NCI-H226 (cell line): ENCODE data around the gene RFTN1.
"Not testable (repeated sequence)": the region's sequence is repeated elsewhere in the genome, so short reads cannot be mapped to it uniquely, and the experiment has no call there.

Source experiments
- DNase-seq: peaks from one replicate; pipeline ENCODE4 v3.0.0-alpha.2; 2015

RFTN1 gene

DNA sequence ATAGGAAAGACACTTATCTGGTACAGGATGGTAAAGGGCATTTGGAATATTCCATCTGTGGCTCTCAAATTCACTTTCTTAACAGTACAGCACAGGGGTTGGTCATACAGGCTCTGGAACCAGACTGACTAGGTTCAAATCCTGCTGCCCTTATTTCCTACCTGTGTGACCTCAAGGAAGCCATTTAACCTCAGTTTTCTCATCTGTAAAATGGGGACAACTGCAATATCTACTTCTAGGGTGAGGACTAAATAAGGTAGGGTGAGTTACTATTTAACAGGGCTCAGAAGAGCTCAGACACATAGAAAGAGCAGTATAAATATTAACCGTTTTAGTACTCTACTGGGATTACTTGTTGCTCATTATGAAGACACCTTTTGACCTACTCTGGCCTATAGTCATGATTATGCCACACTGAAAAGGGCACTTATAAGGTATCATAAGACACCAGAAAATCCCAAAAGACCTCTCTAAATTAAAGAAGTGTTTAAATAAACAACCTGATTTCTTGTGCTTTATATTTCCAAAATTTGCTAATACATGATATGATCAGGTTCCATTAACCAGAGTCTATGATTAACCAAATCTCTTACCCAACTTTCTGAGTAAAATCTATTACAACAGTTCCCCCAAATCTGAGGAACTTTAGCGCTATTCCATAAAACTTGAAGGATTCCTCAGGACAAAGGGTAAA lies 6.5 kb downstream of the RFTN1 start:
- no peak for DNase-seq

GRCh38 chr3:16506451-16506850 lies 7.0 kb downstream of the RFTN1 start:
- no peak for DNase-seq

DNA sequence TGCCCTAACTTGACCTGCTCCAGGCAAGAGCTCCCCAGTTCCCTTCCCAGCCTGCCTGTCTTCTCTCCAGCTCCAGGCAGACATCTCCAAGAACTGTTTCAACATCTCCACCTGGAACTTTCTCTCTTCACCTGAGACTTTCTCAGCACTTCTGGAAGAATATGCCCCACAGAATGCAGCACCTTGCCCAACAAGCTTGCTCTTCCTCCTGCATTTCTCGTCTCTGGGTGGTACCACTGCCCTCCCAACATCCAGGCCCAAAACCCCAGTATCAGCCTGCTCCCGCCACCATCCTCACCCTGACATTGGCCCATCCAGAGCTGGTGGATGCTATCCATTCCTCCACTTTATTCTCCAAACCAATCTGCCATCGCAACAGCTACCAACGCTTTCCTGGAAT lies 8.8 kb downstream of the RFTN1 start:
- DNase-seq, result no peak

- DNase-seq, result no peak
These were observed 9.3 kb downstream of the RFTN1 start for GRCh38 chr3:16504242-16504641.

GRCh38 chr3:16503191-16503776 lies 10.2 kb downstream of the RFTN1 start:
- DNase-seq, result no peak

DNA sequence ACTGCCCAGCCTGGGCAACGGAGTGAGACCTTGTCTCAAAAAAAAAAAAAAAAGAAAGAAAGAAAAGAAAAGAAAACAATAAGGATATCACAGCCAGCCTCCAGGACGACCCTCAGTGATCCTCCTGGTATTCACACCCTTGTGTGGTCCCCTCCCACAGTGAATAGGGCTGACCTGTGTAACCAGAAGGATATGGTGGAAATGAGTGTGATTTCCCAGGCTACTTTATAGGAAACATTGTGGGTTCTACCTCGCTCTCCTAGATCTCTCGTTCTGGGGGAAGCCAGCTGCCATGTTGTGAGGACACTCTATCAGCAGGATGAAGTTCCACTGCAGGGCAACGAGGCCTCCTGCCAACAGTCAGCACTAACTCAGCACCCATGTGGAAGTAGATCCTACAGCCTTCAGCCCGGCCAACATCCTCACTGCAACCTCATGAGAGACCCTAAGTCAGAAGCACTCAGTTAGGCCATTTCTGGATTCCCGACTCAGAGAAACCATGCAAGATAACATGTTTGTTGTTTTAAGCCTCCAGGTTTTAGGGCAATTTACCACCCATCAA lies 11.1 kb downstream of the RFTN1 start:
- DNase-seq, result no peak

GRCh38 chr3:16501376-16501775 lies 12.1 kb downstream of the RFTN1 start:
- no peak for DNase-seq

GRCh38 chr3:16500911-16501310 lies 12.6 kb downstream of the RFTN1 start:
- DNase-seq, result no peak

- no peak for DNase-seq
These were observed 13.4 kb downstream of the RFTN1 start for GRCh38 chr3:16500093-16500492.

DNA sequence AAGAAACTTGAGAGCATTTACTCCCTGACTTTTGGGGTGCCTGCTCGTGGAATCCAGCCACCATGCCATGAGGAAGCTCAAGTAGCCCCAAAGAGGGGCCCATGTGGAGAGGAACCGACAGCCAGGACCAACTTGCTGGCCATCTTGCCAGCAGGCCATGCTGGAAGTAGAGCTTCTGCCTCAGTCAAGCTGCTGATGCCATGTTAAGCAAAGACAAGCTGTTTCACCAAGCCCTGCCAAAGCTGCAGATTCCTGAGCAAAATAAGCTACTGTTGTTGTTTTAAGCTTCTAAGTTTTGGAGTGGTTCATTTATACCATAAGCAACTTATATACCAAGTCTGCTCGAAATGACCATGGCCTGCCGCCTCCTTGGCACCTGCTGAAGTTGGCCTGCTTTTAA lies 14.1 kb downstream of the RFTN1 start:
- DNase-seq, result no peak

DNA sequence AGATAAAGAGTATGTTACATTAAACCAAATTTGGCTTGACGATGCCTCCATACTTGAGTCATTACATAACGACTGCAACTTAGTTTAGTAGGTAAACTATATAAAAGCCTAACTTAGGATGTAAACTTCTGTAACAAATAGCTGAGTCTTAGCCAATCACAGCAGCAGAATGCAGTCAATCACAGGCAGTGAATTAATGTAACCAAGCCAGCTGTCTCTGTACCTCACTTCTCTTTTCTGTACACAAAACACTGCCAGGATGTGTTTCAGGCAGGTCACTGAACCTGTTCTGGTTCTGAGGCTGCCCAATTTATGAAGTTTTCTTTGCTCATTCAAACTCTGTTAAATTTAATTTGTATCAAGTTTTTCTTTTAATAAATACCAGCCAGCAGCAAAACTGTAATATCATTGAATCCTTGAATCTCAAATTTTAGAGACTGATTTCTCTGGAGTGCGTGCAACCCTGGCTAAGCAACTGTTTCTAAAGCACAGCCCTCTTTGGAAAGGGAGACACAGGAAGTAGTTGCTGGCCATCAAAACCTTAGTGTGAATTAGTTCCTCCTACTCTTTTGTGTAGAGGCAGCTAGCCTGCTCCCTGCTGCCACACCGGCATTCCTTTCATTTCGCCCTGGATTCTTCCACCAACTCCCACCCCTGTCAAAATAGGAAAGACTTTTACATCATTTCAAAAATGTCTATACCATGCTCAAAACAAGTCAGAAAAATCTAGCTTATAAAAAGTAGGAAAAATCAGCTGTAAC lies 15.2 kb downstream of the RFTN1 start:
- peak; percentile 52 for DNase-seq

DNA sequence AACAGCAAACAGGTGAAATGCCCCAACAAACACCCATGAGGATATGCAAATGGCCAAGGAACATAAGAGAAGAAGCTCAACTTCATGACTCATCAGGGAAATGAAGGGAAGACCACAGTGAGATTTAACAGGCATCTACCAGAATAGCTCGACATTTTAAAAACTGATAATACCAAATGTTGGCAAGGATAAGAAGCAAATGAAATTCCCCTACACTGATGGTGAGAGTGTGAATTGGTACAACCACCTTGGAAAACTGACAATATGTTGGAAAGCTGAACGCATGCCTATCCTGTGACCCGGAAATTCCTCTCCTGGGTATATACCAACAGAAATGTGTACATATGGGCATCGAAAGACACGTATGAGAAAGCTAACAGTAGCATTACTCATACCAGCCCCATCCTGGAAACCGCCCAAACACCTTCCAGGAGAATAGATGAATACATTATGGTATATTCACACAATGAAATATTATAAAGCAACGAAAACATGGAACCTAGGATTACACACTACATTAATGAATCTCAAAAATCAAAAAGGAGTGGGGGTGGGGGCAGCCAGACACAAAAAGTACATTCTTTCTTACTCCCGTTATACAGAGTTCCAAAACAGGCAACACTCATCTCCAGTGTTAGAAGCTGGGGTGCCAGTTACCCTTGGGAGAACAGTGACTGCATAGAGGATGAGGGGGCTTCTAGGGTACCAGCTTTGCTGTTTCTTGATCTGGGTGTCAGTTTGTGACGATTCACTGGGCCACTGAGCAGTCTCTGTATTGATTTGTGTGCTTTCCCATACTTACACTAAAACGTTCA lies 16.9 kb downstream of the RFTN1 start:
- peak; percentile 92 for DNase-seq

- DNase-seq, result no peak
These were observed 17.5 kb downstream of the RFTN1 start for GRCh38 chr3:16496008-16496407.

DNA sequence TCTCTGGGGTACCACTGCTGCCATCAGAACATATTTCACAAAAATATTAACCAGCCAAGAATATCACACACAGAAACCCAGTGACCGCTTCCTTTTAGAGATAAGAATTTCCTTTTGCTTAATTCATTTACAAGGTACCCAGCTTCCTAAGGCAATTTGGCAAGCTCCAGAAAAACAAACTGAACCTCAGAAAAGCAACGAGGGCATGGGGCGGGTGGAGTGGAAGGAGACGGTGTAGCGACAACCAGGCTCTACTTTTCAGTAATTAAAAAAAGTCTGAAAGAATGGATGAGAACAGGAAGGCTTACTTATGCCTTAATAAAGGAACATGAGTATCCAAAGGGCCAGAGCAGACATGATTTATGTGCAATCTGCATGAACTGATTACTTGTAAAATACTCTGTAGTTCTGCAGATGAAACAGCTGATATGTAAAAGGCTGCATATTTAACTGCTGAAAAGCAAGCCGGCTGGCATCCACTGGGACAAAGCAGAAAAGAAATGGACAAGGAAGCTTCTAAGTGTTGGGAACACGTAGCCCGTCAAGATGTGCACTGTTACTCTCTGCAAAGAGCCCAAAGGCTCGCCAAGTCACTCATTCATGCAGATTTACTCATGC lies 18.6 kb downstream of the RFTN1 start:
- no peak for DNase-seq

DNA sequence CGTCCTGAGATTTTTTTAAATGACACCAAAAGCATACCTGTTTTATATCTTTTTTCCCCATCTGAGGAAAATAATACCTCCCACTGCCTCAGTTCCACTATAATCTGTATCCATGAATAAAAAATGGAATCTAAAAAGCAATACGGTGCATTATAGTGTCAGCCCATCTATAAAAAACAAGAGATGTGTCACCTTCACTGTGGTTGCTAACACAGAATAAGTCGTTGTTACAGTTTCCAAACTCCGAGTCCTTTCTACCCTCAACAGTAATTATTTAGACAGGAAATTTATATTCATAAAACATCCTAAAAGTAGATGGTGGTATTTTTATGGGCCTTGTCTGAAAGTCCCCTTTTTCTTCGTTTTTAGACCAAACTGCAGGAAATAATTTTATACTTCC lies 19.4 kb downstream of the RFTN1 start:
- no peak for DNase-seq

DNA sequence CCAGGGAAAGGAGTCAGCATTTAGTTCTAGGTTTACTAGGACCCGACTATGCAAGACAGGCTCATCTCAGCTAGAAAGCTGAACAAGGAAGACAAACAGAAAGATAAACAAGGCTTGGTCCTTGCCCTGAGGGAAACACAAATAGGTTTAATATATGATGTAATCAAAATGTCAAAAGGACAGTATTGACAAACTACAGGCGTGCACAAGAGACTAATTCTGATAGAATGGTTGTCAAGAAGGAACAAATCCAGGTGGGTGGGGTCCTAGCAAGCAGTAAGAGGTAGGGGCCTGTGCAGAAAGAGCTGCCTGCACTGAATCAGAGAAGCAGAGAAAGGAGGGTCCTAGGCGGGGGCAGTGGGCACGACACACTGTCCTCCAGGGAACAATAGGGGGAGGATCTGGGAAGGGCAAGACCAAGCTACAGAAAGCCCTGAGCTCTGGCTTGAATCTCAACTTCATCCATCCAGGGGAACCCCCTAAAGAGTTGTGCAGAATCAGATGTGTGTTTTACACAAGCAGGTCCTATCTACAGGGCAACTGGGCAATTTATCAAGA lies 23.4 kb downstream of the RFTN1 start:
- no peak for DNase-seq

DNA sequence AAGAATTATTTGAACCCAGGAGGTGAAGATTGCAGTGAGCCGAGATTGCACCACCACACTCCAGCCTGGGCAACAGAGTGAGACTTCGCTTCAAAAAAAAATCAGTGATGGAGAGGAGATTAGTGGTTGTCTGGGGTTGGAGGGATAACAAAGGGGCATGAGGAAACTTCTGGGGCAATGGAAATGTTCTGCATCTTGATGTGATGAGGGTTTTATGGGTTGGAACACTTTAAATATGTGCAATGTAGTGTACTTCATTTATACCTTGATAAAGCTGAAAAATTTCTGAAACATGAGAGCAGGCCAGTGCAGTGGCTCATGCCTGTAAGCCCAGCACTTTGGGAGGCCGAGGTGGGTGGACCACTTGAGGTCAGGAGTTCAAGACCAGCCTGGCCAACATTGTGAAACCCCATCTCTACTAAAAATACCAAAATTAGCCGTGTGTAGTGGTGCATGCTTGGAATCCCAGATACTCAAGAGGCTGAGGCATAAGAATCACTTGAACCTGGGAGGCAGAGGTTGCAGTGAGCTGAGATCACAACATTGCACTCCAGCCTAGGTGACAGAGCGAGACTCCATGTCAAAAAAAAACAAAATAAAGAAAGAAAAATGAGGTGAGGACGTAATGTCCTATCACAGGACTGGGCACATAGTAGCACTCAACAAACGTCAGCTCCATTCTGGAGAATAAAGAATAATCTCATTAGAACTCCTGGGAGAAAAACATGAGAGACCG lies 24.0 kb downstream of the RFTN1 start:
- not testable (repeated sequence) for DNase-seq

- no peak for DNase-seq
These were observed 24.9 kb downstream of the RFTN1 start for GRCh38 chr3:16488637-16489036.

GRCh38 chr3:16487511-16488175 lies 25.9 kb downstream of the RFTN1 start:
- DNase-seq, result no peak

GRCh38 chr3:16486951-16487480 lies 26.5 kb downstream of the RFTN1 start:
- no peak for DNase-seq

GRCh38 chr3:16486201-16486600 lies 27.3 kb downstream of the RFTN1 start:
- DNase-seq, result no peak
